GM20431 (cell line): Measurements from ENCODE around the gene PTGS2.

ENCODE experiments used
- in situ Hi-C: fragments of 300-500 bp; cut with MseI, MboI; formaldehyde crosslinking; loops from one replicate; pipeline ENCODE4 v1.15.0; 2020; ENCODE audit warnings: low sequenced_read_pairs; ENCODE audit not compliant: unreplicated experiment

Gene PTGS2

DNA sequence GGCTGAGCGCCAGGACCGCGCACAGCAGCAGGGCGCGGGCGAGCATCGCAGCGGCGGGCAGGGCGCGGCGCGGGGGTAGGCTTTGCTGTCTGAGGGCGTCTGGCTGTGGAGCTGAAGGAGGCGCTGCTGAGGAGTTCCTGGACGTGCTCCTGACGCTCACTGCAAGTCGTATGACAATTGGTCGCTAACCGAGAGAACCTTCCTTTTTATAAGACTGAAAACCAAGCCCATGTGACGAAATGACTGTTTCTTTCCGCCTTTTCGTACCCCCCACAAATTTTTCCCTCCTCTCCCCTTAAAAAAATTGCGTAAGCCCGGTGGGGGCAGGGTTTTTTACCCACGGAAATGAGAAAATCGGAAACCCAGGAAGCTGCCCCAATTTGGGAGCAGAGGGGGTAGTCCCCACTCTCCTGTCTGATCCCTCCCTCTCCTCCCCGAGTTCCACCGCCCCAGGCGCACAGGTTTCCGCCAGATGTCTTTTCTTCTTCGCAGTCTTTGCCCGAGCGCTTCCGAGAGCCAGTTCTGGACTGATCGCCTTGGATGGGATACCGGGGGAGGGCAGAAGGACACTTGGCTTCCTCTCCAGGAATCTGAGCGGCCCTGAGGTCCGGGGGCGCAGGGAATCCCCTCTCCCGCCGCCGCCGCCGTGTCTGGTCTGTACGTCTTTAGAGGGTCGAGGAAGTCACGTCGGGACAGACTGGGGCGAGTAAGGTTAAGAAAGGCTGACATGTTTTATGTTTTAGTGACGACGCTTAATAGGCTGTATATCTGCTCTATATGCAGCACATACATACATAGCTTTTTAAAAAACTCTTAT lies at the start of gene PTGS2:
Gene PTGS2 (minus strand): TSS at position 179 of the 817 bp plus-strand sequence. CDS start 133 bp downstream, at position 46.
- in situ Hi-C loops: no loop called here

DNA sequence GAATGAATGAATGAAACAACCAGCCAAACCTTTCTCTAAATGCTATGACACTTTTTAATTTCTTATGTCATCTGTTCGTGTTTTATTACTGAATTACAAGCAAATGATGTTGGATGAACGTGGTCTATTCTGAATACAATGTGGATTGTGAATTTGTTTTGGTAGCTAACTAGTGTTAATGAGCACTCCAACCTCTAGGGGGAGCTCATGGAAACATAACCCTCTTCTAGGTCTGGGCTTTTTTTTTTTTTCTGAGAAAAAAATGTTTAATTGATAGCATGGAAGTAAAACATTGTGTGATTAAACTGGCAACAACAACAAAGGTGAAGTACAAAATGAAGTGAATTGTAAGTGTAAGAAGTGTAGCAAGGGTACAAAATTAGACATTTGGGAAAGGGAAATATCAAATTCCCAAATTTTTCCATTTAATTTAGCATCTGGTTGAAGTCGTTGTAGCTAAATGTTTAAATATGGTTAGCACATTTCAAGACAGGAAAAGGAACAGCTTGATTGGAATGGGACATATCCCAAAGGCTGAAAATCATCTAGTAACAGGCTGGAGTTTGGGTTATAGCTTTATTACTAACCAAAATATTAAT lies 42.6 kb upstream of the PTGS2 start:
- in situ Hi-C loops: loop anchor here (25.0 kb wide), 1 partner anchor 264 kb away; no protein-coding TSS in a partner anchor

DNA sequence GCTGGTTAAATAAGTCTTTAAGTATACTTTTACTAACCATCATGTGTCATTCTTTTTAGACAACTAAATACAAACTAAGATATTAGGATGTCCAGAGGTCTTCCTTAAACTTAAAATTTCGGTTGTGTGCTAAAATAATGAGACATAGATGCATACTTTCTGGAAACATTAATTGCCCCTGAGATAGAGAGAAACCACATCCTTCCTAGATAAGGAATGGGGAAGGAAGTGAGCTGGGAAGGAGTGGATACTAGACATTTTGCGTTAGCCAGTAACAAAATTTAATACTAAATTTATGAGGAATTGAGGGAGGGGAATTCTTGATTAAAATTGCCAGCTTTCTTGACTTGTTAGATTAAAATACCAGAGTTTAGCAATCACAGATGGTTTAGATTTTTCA lies 37.1 kb upstream of the PTGS2 start:
- in situ Hi-C loops: loop anchor here (25.0 kb wide), 1 partner anchor 270 kb away; no protein-coding TSS in a partner anchor

DNA sequence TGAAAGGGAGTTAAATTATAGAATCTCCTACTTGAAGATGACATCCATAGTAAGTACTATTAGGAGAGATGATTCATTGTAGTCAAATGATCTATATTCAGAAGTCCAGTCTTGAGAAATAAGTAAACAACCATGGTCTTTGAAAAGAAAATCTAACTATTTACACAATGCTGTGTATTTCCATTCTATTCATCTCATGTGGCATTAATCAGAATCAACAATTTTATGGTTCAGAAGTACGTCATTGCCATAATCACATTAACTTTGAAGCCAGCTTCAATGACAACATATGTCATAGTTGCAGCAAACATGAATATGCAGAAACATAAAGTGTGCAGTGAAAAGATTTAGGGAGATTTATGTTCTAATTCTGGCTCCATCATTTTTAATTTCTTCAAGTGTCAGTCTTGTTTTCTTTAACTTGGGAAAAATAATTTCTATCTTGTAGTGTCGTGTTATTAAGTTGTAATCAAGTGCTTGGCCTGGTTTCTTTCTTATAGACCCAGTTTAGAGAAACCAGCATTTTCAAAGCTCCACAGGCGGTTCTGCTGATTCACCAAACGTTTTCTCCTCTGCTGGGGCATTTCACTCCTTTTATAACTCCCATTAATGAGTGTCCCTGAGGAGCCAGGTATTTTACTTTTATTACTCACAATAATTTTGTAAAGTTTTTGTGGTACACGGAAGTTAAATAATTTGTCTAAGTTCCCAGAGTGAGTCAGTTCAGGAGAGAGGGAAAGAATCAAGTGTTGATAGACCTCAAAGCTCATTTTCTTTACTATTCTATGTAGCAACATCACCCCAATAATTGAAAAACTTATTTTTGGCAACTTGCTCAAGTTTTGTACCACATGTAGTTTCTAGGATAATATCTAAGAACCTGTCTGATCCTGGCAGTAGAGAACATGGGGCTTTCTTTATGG lies 35.9 kb upstream of the PTGS2 start:
- in situ Hi-C loops: loop anchor here (25.0 kb wide), 1 partner anchor 271 kb away; no protein-coding TSS in a partner anchor

DNA sequence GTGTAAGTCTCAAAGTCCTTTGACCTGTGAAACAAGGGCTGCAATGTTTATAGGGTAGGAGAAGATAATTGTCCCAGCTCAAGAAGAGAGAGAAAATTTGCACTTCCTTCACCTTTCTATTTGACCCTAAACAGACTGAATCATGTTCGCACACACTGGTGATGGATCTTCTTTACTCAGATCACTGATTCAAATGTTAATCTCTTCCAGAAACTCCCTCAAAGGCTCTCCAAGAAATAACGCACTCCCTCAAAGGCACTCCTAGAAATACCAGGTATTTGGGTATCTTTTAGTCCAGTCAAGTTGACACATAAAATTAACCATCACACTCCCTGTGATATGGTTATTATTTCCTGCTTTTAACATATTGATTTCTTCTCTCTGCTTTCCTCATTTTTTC lies 30.5 kb upstream of the PTGS2 start:
- in situ Hi-C loops: loop anchor here (25.0 kb wide), 1 partner anchor 277 kb away; no protein-coding TSS in a partner anchor

DNA sequence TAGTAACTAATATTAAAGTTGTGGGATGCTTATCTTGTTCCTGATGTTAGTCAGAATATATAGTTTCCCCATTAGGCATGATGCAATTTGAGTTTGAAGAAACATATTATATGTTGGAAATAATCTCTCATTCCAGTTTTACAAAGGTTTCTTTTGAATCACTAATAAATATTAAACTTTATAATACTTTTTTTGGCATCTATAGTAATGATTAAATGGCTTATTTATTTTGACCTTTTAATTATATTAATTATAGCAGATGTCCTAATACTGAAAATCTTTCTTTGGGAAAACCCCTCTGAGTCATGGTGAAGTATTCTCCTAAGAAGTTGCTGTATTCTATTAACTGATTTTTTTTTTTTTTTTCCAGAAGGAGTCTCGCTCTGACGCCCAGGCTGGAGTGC lies 28.5 kb upstream of the PTGS2 start:
- in situ Hi-C loops: loop anchor here (25.0 kb wide), 1 partner anchor 279 kb away; no protein-coding TSS in a partner anchor

DNA sequence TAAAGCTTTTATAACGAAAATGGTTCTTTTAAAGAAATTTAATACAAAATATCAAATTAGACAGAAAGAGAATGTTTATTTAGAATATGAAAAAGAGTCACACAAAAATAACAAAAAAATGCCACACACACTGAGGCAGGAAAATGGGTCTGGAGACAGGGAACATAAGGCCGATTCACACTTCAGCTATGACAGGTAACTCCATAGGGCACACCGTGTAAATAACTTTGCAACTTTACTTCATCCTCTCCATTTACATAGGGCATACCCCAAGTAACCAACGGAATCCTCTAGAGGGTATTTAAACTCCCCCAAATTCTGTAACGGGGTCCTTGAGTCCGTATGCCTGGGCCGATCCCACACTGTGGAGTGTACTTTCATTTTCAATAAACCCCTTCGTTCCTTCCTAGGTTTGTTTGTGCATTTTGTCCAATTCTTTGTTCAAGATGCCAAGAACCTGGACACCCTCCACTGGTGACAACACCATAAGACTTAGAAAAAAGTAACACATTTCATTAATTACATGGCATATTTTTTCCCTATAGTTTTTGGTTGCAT lies 23.1 kb upstream of the PTGS2 start:
- in situ Hi-C loops: loop anchor here (25.0 kb wide), 1 partner anchor 284 kb away; no protein-coding TSS in a partner anchor

- in situ Hi-C loops: loop anchor here (25.0 kb wide), 1 partner anchor 287 kb away; no protein-coding TSS in a partner anchor
Measured at GRCh38 chr1:186700722-186701121, 20.5 kb upstream of the PTGS2 start.

DNA sequence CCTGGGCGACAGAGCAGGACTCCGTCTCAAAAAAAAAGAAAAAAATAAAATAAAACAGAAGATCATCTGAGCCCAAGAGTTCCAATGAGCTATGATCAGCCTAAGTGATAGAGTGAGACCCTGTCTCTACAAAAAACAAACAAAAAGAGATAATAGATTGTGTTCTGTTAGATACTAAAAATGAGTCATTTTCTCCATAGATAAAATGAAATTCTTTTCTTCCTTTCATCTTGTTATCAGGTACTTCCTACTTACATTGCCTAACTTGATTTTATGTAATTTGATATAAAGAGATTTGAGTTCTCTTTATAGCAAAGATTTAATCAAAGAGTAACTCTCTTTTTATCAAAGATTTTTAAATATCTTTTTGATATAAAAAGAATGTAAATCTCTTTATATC lies 19.3 kb upstream of the PTGS2 start:
- in situ Hi-C loops: no loop called here

GRCh38 chr1:186689907-186690306 lies 9.7 kb upstream of the PTGS2 start:
- in situ Hi-C loops: no loop called here

GRCh38 chr1:186689376-186689775 lies 9.2 kb upstream of the PTGS2 start:
- in situ Hi-C loops: no loop called here

- in situ Hi-C loops: no loop called here
Measured at GRCh38 chr1:186683652-186684410, 3.6 kb upstream of the PTGS2 start.

DNA sequence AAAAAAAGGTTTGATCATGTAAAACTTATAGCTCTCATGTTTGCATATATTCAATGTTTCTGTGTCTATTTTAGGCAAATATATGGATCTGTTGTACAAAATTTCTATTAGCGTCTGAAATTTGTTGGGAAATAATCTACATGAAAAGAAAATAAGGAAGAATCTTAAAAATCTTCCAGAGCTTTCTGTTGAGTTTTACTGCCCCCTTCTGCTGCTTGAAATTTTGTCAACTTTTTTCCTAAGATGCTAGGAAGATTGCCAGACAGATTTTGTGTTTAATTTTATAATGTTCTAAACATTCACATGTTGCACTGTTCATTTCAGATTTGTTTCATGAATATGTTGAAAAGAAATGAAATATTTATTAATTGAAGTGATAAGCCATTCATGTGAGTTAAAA lies 2.5 kb upstream of the PTGS2 start:
- in situ Hi-C loops: no loop called here

DNA sequence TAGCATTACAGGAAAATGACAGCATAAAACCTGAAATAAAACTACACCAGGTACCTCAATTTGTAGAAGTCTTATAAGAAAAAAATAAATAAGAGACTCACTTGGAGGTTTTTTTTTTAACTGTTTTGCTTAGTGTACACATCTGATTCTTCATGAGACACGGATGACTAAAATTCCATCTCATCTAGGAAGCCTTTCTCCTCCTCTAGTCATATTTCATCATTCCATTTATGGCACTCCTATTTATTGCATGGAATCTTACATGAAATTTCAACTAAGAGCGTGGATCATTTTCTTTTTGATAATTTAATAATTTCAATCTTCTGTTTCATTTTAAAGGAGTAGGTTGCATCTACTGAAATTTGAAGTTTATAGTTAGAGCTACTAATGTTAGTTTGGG lies 1.6 kb upstream of the PTGS2 start:
- in situ Hi-C loops: no loop called here

DNA sequence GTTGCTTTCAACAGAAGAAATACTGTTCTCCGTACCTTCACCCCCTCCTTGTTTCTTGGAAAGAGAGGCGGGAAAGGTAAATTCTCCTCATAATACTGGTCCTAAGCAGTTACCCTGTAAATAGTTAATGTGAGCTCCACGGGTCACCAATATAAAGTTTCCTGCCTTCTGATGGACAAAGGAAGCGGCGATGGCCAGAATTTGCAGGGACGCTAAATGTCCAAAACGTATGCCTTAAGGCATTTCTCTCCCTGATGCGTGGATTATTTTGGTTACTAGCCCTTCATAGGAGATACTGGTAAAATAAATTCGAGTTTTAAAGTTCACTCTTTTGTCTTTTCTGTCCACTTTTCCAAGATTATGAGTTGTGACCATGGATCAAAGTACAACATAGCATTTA lies 898 bp upstream of the PTGS2 start:
- in situ Hi-C loops: no loop called here

GRCh38 chr1:186679924-186680244 lies 339 bp downstream of the PTGS2 start:
- in situ Hi-C loops: no loop called here

- in situ Hi-C loops: no loop called here
Measured at GRCh38 chr1:186678155-186678554, 2.1 kb downstream of the PTGS2 start.

- in situ Hi-C loops: no loop called here
Measured at GRCh38 chr1:186672596-186672995, 7.6 kb downstream of the PTGS2 start.

DNA sequence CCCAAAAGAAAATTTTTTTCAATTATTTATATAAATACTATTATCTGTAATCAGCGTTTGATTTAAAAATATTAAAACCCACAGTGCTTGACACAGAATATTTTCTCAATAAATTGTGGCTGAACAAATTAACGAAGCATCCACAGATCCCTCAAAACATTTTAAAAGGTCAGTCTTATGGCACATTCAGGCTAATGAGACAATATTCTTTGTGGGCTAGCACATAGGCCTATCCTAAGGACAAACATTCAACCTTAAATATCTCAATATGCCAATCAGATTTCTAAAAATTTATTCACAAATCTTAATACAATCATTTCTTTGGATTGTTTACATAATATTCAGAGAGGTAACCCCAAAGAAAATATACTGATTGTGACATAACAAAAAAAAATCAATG lies 8.1 kb downstream of the PTGS2 start:
- in situ Hi-C loops: no loop called here
